Measurements from ENCODE around the gene KDM4B. TPM values are rescaled to one million over a fixed set of nuclear protein-coding genes. Genes with fewer than 3 reads are reported as not detected.

The KDM4B gene
- total and polyA plus RNA-seq, 9 of the 15 experiments (the other 6 are each of a cell fraction or from before 2014, with no cell fraction given): 0.21 to 29.9 (median 7.3) TPM

GRCh38 chr19:5091018-5091683 is 122.2 kb downstream of the KDM4B start (continued):
- TF ChIP-seq BHLHE40 (IDR thresholded peaks at IDR 0.05; ENCODE audit: low read length): peak; percentile 86
- no peak for TF ChIP-seq PCBP1 (IDR thresholded peaks at IDR 0.05; ENCODE audit: low read depth, low read length, poor library complexity, severe bottlenecking)
- 0 out of 2 replicates have a peak, but pooled peaks have one; percentile 49 for TF ChIP-seq ZNF644 (tag; IDR thresholded peaks at IDR 0.05; ENCODE audit: low read depth)
- peak; percentile 41 for TF ChIP-seq RBM22 (IDR thresholded peaks at IDR 0.05; ENCODE audit: low read depth, low read length, poor library complexity, severe bottlenecking)
- TF ChIP-seq, protein P1, sequence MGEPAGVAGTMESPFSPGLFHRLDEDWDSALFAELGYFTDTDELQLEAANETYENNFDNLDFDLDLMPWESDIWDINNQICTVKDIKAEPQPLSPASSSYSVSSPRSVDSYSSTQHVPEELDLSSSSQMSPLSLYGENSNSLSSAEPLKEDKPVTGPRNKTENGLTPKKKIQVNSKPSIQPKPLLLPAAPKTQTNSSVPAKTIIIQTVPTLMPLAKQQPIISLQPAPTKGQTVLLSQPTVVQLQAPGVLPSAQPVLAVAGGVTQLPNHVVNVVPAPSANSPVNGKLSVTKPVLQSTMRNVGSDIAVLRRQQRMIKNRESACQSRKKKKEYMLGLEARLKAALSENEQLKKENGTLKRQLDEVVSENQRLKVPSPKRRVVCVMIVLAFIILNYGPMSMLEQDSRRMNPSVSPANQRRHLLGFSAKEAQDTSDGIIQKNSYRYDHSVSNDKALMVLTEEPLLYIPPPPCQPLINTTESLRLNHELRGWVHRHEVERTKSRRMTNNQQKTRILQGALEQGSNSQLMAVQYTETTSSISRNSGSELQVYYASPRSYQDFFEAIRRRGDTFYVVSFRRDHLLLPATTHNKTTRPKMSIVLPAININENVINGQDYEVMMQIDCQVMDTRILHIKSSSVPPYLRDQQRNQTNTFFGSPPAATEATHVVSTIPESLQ (CRISPR knock-in tag; IDR thresholded peaks at IDR 0.05): no peak
- TF ChIP-seq NFIC (IDR thresholded peaks at IDR 0.05): peak; percentile 50; the same call in 1 of the 2 replicates
- TF ChIP-seq NFYB (IDR thresholded peaks at IDR 0.05; ENCODE audit: extremely low read depth, insufficient read length): no peak
- TF ChIP-seq ZNF695 (CRISPR knock-in tag; IDR thresholded peaks at IDR 0.05): no peak
- peak; percentile 48; the same call in 1 of the 2 replicates for TF ChIP-seq SP1 (CRISPR knock-in tag; IDR thresholded peaks at IDR 0.05)
- peak; percentile 62 for TF ChIP-seq TAF9B (IDR thresholded peaks at IDR 0.05; ENCODE audit: partially characterized antibody)
- TF ChIP-seq ZFP1 (CRISPR knock-in tag; IDR thresholded peaks at IDR 0.05): no peak
- no peak for TF ChIP-seq CBX5 (IDR thresholded peaks at IDR 0.05; ENCODE audit: borderline replicate concordance, low read depth)
- no peak for TF ChIP-seq PHTF2 (CRISPR knock-in tag; IDR thresholded peaks at IDR 0.05)
- no peak for TF ChIP-seq POLR3G (IDR thresholded peaks at IDR 0.05; ENCODE audit: extremely low read depth, insufficient read length, insufficient replicate concordance)
- TF ChIP-seq ARID1B (IDR thresholded peaks at IDR 0.05): peak; percentile 95
- TF ChIP-seq ETV6 (IDR thresholded peaks at IDR 0.05; ENCODE audit: borderline replicate concordance in 1 of 2, low read depth in 2 of 2, low read length in 1 of 2): no peak
- no peak for TF ChIP-seq ETV6 (CRISPR knock-in tag; IDR thresholded peaks at IDR 0.05; ENCODE audit: borderline replicate concordance)
- TF ChIP-seq HDAC8 (tag; IDR thresholded peaks at IDR 0.05): 0 out of 2 replicates have a peak, but pooled peaks have one; percentile 19
- TF ChIP-seq, protein P2, sequence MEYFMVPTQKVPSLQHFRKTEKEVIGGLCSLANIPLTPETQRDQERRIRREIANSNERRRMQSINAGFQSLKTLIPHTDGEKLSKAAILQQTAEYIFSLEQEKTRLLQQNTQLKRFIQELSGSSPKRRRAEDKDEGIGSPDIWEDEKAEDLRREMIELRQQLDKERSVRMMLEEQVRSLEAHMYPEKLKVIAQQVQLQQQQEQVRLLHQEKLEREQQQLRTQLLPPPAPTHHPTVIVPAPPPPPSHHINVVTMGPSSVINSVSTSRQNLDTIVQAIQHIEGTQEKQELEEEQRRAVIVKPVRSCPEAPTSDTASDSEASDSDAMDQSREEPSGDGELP (CRISPR knock-in tag; IDR thresholded peaks at IDR 0.05; ENCODE audit: borderline replicate concordance): peak; percentile 84
- TF ChIP-seq BCOR (IDR thresholded peaks at IDR 0.05): 0 out of 2 replicates have a peak, but pooled peaks have one; percentile 13
- TF ChIP-seq MAFG (tag; conservative IDR thresholded peaks at IDR 0.05): no peak
- peak; percentile 64; the same call in 1 of the 2 replicates for TF ChIP-seq KLF13 (tag; IDR thresholded peaks at IDR 0.05; ENCODE audit: borderline replicate concordance, low read depth)
- TF ChIP-seq EZH2 (IDR thresholded peaks at IDR 0.05; ENCODE audit: borderline replicate concordance, low read depth, low read length): no peak
- peak; percentile 53 for TF ChIP-seq NEUROD1 (IDR thresholded peaks at IDR 0.05; ENCODE audit: borderline replicate concordance, low read depth, low read length, partially characterized antibody)
- TF ChIP-seq SMARCA4 (IDR thresholded peaks at IDR 0.05): peak; percentile 85
- TF ChIP-seq CHCHD3 (CRISPR knock-in tag; IDR thresholded peaks at IDR 0.05): no peak
- peak; percentile 99 for TF ChIP-seq MAX (CRISPR knock-in tag; IDR thresholded peaks at IDR 0.05)
- TF ChIP-seq ZNF282 (CRISPR knock-in tag; IDR thresholded peaks at IDR 0.05): no peak
